Gastroesophageal sphincter (tissue), 3 donors: Measurements from ENCODE around the gene DCT.

ENCODE experiments used
- CTCF ChIP-seq, 4 experiments: fragments of 200-600 bp in 2 of 4; fragments of 450-650 bp in 2 of 4; sonication (generic) in 1 of 4; IDR thresholded peaks; one replicate each; pipeline ENCODE4 v1.5.1; 2017 to 2019; ENCODE audit warnings: antibody characterized with exemption in 4 of 4, mild to moderate bottlenecking in 2 of 4, moderate library complexity in 2 of 4
- EP300 ChIP-seq: sonication (generic); formaldehyde crosslinking; IDR thresholded peaks from one replicate; pipeline ENCODE4 v1.6.1; 2017; ENCODE audit warnings: antibody characterized with exemption, mild to moderate bottlenecking
- POLR2A ChIP-seq, 2 donors: fragments of 450-650 bp; IDR thresholded peaks; one replicate each; pipeline ENCODE4 v1.6.1; 2017; ENCODE audit warnings: antibody characterized with exemption in 2 of 2, mild to moderate bottlenecking in 2 of 2, moderate library complexity in 1 of 2

- TF ChIP-seq CTCF (IDR thresholded peaks at IDR 0.05), result no peak
- TF ChIP-seq POLR2A (IDR thresholded peaks at IDR 0.05), result no peak
- no peak for TF ChIP-seq EP300
Observed at GRCh38 chr13:94414708-94415107, 64.8 kb downstream of the DCT start.
